HepG2 (cell line): ENCODE data around the gene RPE. TPM values are rescaled to one million over a fixed set of nuclear protein-coding genes. Genes with fewer than 3 reads are reported as not detected.

ENCODE experiments used
- ATAC-seq: fragments of 200-7000 bp; cut with Tn5 transposase; 3 replicates; pipeline ENCODE4 v1.9.1; 2020; ENCODE audit warnings: mild to moderate bottlenecking, moderate library complexity
- BruUV-seq: library from RNA; stranded (reverse); fragments of 400-500 nt; replicated peaks from 2 replicates; lab custom pipeline; 2021; lab: Mats Ljungman, UMichigan
- CTCF ChIA-PET: fragments of 300-600 bp; formaldehyde crosslinking; extraction: SDS; loops from one replicate; lab custom pipeline; 2021; ENCODE audit warnings: low total read pairs, inconsistent platforms, low intra/inter-chr PET ratio; lab: Yijun Ruan, JAX
- POLR2A ChIA-PET: fragments of 350-600 bp; sonication (Branson Sonifier 250); formaldehyde crosslinking; loops from one replicate; lab custom pipeline; 2020; ENCODE audit warnings: antibody characterized with exemption, inconsistent platforms; lab: Yijun Ruan, JAX
- DNase-seq: peaks from one replicate; pipeline ENCODE4 v3.0.0-alpha.2; 2015; ENCODE audit warnings: low spot score
- FAIRE-seq: peaks from 3 replicates; lab custom pipeline; 2011; peaks lifted over from hg19 to GRCh38; lab: Jason Lieb, UNC
- H2AFZ ChIP-seq: one replicate; pipeline ENCODE4 v1.6.1; 2011; ENCODE audit warnings: low read length, inconsistent platforms
- H3K27ac ChIP-seq: fragments of 300-600 bp; 3 replicates; pipeline ENCODE4 v1.8.0; 2011; ENCODE audit warnings: mixed run types, mild to moderate bottlenecking, mixed read lengths, low read length, inconsistent platforms; ENCODE audit not compliant: insufficient read depth; ENCODE audit errors: extremely low read length
- H3K27me3 ChIP-seq, 2 experiments: fragments of 200-600 bp in 1 of 2; 2 replicates in 1 of 2; 3 replicates in 1 of 2; pipeline versions ENCODE4 v1.6.0 to v1.8.0; 2011; ENCODE audit warnings: low read length in 2 of 2, mild to moderate bottlenecking in 2 of 2, moderate library complexity in 2 of 2, inconsistent platforms in 1 of 2; ENCODE audit not compliant: insufficient read depth in 2 of 2, control insufficient read depth in 1 of 2
- H3K36me3 ChIP-seq, 2 experiments: fragments of 200-600 bp in 1 of 2; replicated peaks in 1 of 2; 2 replicates in 1 of 2; 3 replicates in 1 of 2; pipeline versions ENCODE4 v1.5.1 to v1.8.0; 2011; ENCODE audit warnings: low read length in 2 of 2, inconsistent platforms in 1 of 2; ENCODE audit not compliant: insufficient read depth in 2 of 2, control insufficient read depth in 1 of 2
- H3K4me1 ChIP-seq: 2 replicates; pipeline ENCODE4 v1.5.1; 2012; ENCODE audit warnings: low read length, inconsistent platforms; ENCODE audit not compliant: insufficient read depth
- H3K4me2 ChIP-seq: 2 replicates; pipeline ENCODE4 v1.6.0; 2011; ENCODE audit warnings: low read depth, low read length, inconsistent platforms
- H3K4me3 ChIP-seq, 3 experiments: fragments of 200-600 bp in 1 of 3; sonication (generic), shearing (Covaris generic) in 1 of 3; replicated peaks in 1 of 3; 2 replicates each; pipeline ENCODE4 v1.5.1; 2011 to 2016; ENCODE audit warnings: low read length in 3 of 3, inconsistent platforms in 2 of 3, low read depth in 2 of 3, mild to moderate bottlenecking in 2 of 3, control low read depth in 1 of 3, mixed read lengths in 1 of 3; ENCODE audit not compliant: insufficient read depth in 1 of 3
- H3K79me2 ChIP-seq: one replicate; pipeline ENCODE4 v1.6.1; 2011; ENCODE audit warnings: low read length, inconsistent platforms; ENCODE audit not compliant: insufficient read depth
- H3K9ac ChIP-seq: 2 replicates; pipeline ENCODE4 v1.6.0; 2011; ENCODE audit warnings: mild to moderate bottlenecking, low read depth, low read length, inconsistent platforms; ENCODE audit not compliant: insufficient read depth
- H3K9me3 ChIP-seq: 2 replicates; pipeline ENCODE4 v1.5.1; 2012; ENCODE audit warnings: mild to moderate bottlenecking, low read length
- H4K20me1 ChIP-seq: 2 replicates; pipeline ENCODE4 v1.6.0; 2011; ENCODE audit warnings: inconsistent platforms, mild to moderate bottlenecking, low read length, moderate library complexity; ENCODE audit not compliant: insufficient read depth
- BHLHE40 ChIP-seq: IDR thresholded peaks from 2 replicates; pipeline ENCODE4 v1.6.1; 2011; ENCODE audit warnings: low read length, improper control_type of control experiment
- KLF16 ChIP-seq, 2 experiments: sonication (generic) in 1 of 2; formaldehyde crosslinking in 1 of 2; IDR thresholded peaks; 2 replicates each; pipeline versions ENCODE4 v1.6.1 to v1.8.0; 2016 to 2023; ENCODE audit warnings: missing genetic modification reagents in 2 of 2, missing compliant biosample characterization in 1 of 2
- MAFF ChIP-seq: IDR thresholded peaks from 2 replicates; pipeline ENCODE4 v1.6.1; 2011; ENCODE audit warnings: low read depth, low read length, improper control_type of control experiment
- RAD21 ChIP-seq: fragments of 450-650 bp; formaldehyde crosslinking; IDR thresholded peaks from 2 replicates; pipeline ENCODE4 v1.5.0; 2020; ENCODE audit warnings: mild to moderate bottlenecking
- SIN3B ChIP-seq: fragments of 150-350 bp; IDR thresholded peaks from 2 replicates; pipeline ENCODE4 v1.6.1; 2014; ENCODE audit warnings: low read length
- SMC3 ChIP-seq: IDR thresholded peaks from 2 replicates; pipeline ENCODE4 v1.6.1; 2011; ENCODE audit warnings: low read length, improper control_type of control experiment
- STAG1 ChIP-seq: sonication (generic); formaldehyde crosslinking; IDR thresholded peaks from 2 replicates; pipeline ENCODE4 v1.4.0; 2020; ENCODE audit warnings: missing genetic modification reagents
- TAF1 ChIP-seq: sonication (generic); formaldehyde crosslinking; IDR thresholded peaks from 2 replicates; pipeline ENCODE4 v1.4.0; 2020; ENCODE audit warnings: missing genetic modification reagents
- XBP1 ChIP-seq: sonication (generic); formaldehyde crosslinking; IDR thresholded peaks from 2 replicates; pipeline ENCODE4 v1.5.0; 2020; ENCODE audit warnings: missing genetic modification reagents
- ZBTB7B ChIP-seq: sonication (generic); formaldehyde crosslinking; IDR thresholded peaks from 2 replicates; pipeline ENCODE4 v1.4.0; 2020; ENCODE audit warnings: missing genetic modification reagents
- ZNF7 ChIP-seq: IDR thresholded peaks from 2 replicates; pipeline ENCODE4 v1.6.1; 2016; ENCODE audit warnings: missing biosample characterization, missing genetic modification reagents
- WGBS: methylation state at CpG from one replicate; pipeline ENCODE4 v1.1.6; 2017; ENCODE audit warnings: low lambda C conversion rate; 5-methylcytosine and 5-hydroxymethylcytosine counted together
- in situ Hi-C: cut with HindIII; loops from 2 replicates; pipeline ENCODE4 v1.10.0; 2017; ENCODE audit warnings: low pct_unique_long_range_greater_than_20kb; ENCODE audit not compliant: extremely low pct_ligation_motif_present
- intact Hi-C: fragments of 100-400 bp; cut with micrococcal nuclease; formaldehyde crosslinking; loops from one replicate; pipeline ENCODE4 v1.10.0; 2022; ENCODE audit not compliant: unreplicated experiment
- polyA plus RNA-seq, 8 experiments: library from polyadenylated mRNA; depleted of rRNA in 3 of 8; stranded (reverse) in 7 of 8; unstranded in 1 of 8; fragments of >200 nt; fragmentation: Illumina TruSeq in 4 of 8; extraction: Trizol in 4 of 8; gene quantifications; 2 replicates each; pipeline versions ENCODE4 v1.2.1 to v1.2.3, GENCODE V29; 2011 to 2016; ENCODE audit warnings: low read depth in 4 of 8, missing spikeins in 1 of 8, mixed read lengths in 1 of 8; ENCODE audit not compliant: insufficient read depth in 1 of 8
- total RNA-seq, 5 experiments: library from RNA; depleted of rRNA; stranded (reverse); fragments of >200 nt; fragmentation: Illumina TruSeq; extraction: Trizol; gene quantifications; 2 replicates each; pipeline ENCODE4 v1.2.3, GENCODE V29; 2016; ENCODE audit warnings: low read depth in 1 of 5
- TF ChIP-seq, protein P1 (sequence below): sonication (generic); formaldehyde crosslinking; IDR thresholded peaks from 2 replicates; pipeline ENCODE4 v1.4.0; 2020; ENCODE audit warnings: low read depth, missing genetic modification reagents
- TF ChIP-seq, protein P2 (sequence below): sonication (generic); formaldehyde crosslinking; IDR thresholded peaks from 2 replicates; pipeline ENCODE4 v1.8.0; 2022; ENCODE audit warnings: low read depth, missing genetic modification reagents
- TF ChIP-seq, protein P3 (sequence below): sonication (generic); formaldehyde crosslinking; IDR thresholded peaks from 2 replicates; pipeline ENCODE4 v1.5.0; 2020; ENCODE audit warnings: mild to moderate bottlenecking, missing genetic modification reagents, moderate library complexity
- TF ChIP-seq, protein P4 (sequence below): IDR thresholded peaks from 2 replicates; pipeline ENCODE4 v1.6.1; 2012; ENCODE audit warnings: low read depth, low read length, improper control_type of control experiment

The RPE gene
- total and polyA plus RNA-seq, 2 of the 13 experiments (the other 11 are each of a cell fraction or from before 2014, with no cell fraction given): 72.3 to 107 TPM

DNA sequence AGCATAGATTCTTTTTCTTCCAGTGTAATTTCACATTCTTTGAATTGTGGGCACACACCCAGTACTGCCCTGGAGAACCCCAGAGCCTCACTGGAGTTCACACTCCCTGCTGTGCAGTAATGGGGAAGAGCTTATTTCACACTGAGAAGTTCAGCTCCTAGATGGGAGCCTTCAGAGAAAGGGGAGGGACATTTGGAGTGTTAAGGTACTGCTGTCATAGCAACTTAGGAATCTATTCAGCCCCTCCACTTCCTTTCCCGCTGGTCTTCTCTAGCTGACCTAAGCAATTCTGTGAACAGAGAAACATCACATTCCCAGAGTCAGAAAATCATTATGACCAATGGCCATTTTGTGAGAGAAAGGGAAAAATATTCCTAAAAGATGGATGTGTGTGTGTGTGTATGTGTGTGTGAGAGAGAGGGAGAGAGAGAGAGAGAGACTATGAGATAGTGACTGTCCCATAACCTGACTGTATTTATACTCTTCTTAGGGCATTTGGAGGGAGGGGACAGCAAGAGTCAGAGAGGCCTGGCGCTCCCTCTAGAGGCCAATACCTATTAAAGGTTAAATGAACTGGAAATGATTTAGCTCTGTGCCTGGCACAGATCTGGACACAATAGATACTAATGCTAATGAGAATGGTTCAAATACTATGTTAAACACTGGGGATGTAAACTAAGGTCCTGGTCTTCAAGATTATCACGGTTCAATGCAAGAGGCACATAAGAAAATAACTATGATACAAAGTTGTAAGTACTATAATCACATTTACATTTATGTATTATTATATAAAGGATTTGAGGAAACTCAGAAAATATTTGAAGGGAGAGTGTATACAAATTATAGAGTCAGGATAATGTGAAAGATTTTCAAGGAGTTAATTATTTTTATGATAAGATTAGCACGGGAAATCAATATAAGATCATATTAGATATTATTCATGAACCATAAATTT, 41.5 kb upstream of the RPE start:
- H3K27me3 ChIP-seq: 0 out of 5 replicates have a peak, but pooled peaks cover 0 to 12% of the 10 kb centered on the region in 2 experiments
- H3K9me3 ChIP-seq: no peaks in the 10 kb centered on the region
- no peak overlapping the region for H2AFZ ChIP-seq
- BruUV-seq: no TSS peak
- H3K9ac ChIP-seq: no peak overlapping the region
- H3K36me3 ChIP-seq: no peaks in the 10 kb centered on the region
- H3K4me1 ChIP-seq: no peaks in the 10 kb centered on the region
- CTCF ChIA-PET: no interaction called here
- no peak overlapping the region for H3K4me2 ChIP-seq
- POLR2A ChIA-PET: no interaction called here
- no peaks in the 10 kb centered on the region for H3K79me2 ChIP-seq
- WGBS: 8% methylated on average over 4 of the region's 4 CpGs
- no peak overlapping the region for H3K27ac ChIP-seq
- DNase-seq (peak; percentile 67), FAIRE-seq (peak; percentile 64), ATAC-seq (peak; percentile 98)
- intact Hi-C loops: loop anchor here (1.0 to 10.0 kb wide), 5 partner anchors 164 to 1566 kb away; partner anchors contain the start of gene MAP2
- no peaks in the 10 kb centered on the region for H4K20me1 ChIP-seq
- in situ Hi-C loops: loop anchor here (25.0 kb wide), 2 partner anchors 624 to 1549 kb away; partner anchors contain the start of gene PTH2R
- H3K4me3 ChIP-seq: no peak overlapping the region
- TF ChIP-seq SMC3 (peak; percentile 63; the same call in 1 of the 2 replicates), KLF16 (CRISPR knock-in tag; IDR thresholded peaks at IDR 0.05) (no peak), ZBTB7B (CRISPR knock-in tag) (no peak), XBP1 (CRISPR knock-in tag) (no peak), STAG1 (peak; percentile 73), ZNF7 (CRISPR knock-in tag) (no peak), RAD21 (CRISPR knock-in tag) (peak; percentile 45; the same call in 1 of the 2 replicates), TAF1 (CRISPR knock-in tag) (no peak), BHLHE40 (no peak), MAFF (peak; percentile 51; the same call in 1 of the 2 replicates), SIN3B (0 out of 2 replicates have a peak, but pooled peaks have one; percentile 27)
- TF ChIP-seq, protein P1, sequence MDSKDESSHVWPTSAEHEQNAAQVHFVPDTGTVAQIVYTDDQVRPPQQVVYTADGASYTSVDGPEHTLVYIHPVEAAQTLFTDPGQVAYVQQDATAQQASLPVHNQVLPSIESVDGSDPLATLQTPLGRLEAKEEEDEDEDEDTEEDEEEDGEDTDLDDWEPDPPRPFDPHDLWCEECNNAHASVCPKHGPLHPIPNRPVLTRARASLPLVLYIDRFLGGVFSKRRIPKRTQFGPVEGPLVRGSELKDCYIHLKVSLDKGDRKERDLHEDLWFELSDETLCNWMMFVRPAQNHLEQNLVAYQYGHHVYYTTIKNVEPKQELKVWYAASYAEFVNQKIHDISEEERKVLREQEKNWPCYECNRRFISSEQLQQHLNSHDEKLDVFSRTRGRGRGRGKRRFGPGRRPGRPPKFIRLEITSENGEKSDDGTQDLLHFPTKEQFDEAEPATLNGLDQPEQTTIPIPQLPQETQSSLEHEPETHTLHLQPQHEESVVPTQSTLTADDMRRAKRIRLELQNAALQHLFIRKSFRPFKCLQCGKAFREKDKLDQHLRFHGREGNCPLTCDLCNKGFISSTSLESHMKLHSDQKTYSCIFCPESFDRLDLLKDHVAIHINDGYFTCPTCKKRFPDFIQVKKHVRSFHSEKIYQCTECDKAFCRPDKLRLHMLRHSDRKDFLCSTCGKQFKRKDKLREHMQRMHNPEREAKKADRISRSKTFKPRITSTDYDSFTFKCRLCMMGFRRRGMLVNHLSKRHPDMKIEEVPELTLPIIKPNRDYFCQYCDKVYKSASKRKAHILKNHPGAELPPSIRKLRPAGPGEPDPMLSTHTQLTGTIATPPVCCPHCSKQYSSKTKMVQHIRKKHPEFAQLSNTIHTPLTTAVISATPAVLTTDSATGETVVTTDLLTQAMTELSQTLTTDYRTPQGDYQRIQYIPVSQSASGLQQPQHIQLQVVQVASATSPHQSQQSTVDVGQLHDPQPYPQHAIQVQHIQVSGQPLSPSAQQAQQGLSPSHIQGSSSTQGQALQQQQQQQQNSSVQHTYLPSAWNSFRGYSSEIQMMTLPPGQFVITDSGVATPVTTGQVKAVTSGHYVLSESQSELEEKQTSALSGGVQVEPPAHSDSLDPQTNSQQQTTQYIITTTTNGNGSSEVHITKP (CRISPR knock-in tag): no peak
- TF ChIP-seq, protein P2, sequence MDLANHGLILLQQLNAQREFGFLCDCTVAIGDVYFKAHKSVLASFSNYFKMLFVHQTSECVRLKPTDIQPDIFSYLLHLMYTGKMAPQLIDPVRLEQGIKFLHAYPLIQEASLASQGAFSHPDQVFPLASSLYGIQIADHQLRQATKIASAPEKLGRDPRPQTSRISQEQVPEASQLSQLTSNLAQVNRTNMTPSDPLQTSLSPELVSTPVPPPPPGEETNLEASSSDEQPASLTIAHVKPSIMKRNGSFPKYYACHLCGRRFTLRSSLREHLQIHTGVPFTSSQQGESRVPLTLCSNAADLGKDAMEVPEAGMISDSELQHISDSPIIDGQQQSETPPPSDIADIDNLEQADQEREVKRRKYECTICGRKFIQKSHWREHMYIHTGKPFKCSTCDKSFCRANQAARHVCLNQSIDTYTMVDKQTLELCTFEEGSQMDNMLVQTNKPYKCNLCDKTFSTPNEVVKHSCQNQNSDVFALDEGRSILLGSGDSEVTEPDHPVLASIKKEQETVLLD (CRISPR knock-in tag): no peak
- TF ChIP-seq, protein P3, sequence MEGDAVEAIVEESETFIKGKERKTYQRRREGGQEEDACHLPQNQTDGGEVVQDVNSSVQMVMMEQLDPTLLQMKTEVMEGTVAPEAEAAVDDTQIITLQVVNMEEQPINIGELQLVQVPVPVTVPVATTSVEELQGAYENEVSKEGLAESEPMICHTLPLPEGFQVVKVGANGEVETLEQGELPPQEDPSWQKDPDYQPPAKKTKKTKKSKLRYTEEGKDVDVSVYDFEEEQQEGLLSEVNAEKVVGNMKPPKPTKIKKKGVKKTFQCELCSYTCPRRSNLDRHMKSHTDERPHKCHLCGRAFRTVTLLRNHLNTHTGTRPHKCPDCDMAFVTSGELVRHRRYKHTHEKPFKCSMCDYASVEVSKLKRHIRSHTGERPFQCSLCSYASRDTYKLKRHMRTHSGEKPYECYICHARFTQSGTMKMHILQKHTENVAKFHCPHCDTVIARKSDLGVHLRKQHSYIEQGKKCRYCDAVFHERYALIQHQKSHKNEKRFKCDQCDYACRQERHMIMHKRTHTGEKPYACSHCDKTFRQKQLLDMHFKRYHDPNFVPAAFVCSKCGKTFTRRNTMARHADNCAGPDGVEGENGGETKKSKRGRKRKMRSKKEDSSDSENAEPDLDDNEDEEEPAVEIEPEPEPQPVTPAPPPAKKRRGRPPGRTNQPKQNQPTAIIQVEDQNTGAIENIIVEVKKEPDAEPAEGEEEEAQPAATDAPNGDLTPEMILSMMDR (CRISPR knock-in tag): peak; percentile 85
- TF ChIP-seq, protein P4, sequence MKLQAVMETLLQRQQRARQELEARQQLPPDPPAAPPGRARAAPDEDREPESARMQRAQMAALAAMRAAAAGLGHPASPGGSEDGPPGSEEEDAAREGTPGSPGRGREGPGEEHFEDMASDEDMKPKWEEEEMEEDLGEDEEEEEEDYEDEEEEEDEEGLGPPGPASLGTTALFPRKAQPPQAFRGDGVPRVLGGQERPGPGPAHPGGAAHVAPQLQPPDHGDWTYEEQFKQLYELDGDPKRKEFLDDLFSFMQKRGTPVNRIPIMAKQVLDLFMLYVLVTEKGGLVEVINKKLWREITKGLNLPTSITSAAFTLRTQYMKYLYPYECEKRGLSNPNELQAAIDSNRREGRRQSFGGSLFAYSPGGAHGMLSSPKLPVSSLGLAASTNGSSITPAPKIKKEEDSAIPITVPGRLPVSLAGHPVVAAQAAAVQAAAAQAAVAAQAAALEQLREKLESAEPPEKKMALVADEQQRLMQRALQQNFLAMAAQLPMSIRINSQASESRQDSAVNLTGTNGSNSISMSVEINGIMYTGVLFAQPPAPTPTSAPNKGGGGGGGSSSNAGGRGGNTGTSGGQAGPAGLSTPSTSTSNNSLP: 0 out of 2 replicates have a peak, but pooled peaks have one; percentile 33
